Nucleus accumbens (tissue), 56 donors: ENCODE measurements around the gene PLEKHG3.
A peak's percentile ranks its signal among the peaks of the same experiment; 100 is the strongest.
"Not testable (repeated sequence)": the region's sequence is repeated elsewhere in the genome, so short reads cannot be mapped to it uniquely, and the experiment has no call there.

Experiments used
- DNase-seq, 56 donors: peaks; one replicate each; lab custom pipeline; 2025; lab: John Stamatoyannopoulos, UW

The PLEKHG3 gene

GRCh38 chr14:64685371-64686281, 18.6 kb upstream of the PLEKHG3 start:
- DNase-seq, result peak in 11 of 56 donors; percentile 7 to 34 (median 22)

DNA sequence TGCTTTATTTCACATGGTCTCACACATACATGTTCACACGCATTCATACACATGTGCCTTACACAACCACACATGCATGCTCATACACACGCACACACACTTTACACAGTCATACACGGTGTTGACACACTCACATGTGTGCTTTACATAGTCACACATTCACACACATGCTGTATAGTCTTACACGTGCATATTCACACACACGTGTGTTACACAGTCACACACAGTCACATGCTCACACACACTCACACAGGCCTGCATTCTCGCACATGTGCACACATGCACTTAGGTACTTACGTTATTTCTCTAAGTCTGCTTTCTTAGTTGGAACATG, 18.0 kb upstream of the PLEKHG3 start:
- no peak for DNase-seq

- DNase-seq, result no peak
These were observed 16.2 kb upstream of the PLEKHG3 start for GRCh38 chr14:64688031-64688430.

DNA sequence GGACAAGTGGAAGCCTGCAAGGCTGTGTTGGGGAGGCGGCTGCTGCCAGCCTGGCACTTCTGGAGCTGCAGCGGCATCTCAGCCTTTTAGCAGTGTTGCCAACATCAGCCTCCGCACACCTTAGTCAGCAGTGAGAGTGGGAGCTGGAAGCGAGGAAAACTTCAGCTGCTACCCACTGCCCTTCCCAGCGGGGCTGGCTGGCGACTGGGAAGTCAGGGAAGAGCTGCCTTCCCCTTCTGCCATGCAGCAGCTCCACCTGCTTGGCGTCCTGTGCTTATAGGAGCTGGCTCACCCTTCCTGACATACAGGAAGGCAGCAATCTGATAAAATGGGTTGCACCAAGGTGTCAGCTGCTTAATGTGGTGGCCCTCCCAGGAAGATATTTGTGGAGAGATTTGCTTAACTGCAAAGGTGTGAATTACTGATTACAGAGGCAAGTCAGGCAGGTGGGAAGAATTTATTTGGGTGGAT, 15.4 kb upstream of the PLEKHG3 start:
- DNase-seq, result peak in 20 of 56 donors; percentile 16 to 66 (median 42)

DNA sequence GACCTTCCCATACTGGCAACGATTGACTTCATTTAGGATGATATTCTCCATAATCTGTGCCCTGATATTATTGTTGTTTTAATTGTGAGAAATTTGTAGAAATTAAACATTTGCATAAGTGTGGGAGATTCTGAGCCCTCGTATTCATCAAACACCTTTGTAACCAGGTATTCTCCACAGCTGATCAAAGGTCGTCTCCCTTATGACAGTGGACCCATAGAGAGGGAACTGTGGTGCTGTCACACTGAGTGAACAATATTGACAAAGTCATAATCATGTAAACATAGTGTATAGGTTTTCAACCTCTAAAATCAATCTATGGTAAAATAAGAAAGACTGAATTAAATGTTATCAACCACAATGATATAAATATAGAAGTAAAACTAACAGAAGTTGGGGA, 14.9 kb upstream of the PLEKHG3 start:
- DNase-seq, result no peak

- DNase-seq, result not testable (repeated sequence)
These were observed 13.6 kb upstream of the PLEKHG3 start for GRCh38 chr14:64690607-64691006.

GRCh38 chr14:64691376-64691775, 12.8 kb upstream of the PLEKHG3 start:
- no peak for DNase-seq

GRCh38 chr14:64692189-64692985, 11.8 kb upstream of the PLEKHG3 start:
- DNase-seq, result no peak

- peak in 1 of 56 donors; percentile 9 for DNase-seq
These were observed 11.0 kb upstream of the PLEKHG3 start for GRCh38 chr14:64692986-64693809.

DNA sequence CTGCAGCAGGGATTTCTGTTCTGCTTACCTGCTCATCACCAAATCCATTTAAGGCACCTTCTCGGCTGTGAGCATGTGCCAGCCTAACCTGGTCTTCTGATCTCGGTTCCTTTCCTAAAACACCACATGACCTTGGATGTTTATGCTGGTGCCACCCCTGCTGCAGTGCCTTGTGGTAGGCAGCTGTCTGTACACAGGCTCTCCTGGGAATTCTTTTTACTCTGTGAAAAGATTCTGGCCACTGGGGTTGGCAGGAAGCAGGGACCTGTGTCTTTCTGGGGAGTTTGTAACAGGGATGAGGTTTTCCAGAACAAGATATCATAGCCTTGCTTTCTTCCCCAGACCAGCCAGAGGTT, 10.4 kb upstream of the PLEKHG3 start:
- DNase-seq, result no peak

- no peak for DNase-seq
These were observed 9.2 kb upstream of the PLEKHG3 start for GRCh38 chr14:64695071-64695470.

DNA sequence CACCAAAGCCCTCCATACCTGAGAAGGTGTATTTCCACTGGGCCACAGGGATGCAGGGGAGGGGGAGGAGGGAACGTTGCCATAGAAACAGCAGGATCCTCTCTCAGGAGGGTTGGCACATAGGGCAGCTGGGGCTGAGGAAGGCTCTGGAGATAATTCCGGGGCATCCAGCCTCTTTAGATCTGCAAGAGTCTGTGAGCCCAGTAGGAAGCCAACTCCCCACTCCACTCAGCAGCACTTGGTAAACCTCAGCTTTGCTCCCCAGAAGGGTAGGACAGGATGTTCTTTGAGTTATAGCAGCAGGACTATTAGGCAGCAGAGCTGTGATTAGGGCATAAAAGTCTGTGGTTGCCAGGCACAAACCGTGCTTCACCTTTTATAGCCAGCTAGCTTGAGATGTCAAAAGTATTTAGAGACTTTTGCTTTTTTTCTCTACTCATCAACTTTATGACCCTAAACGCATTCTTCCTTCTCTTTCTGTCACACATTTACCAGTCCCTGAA, 7.8 kb upstream of the PLEKHG3 start:
- DNase-seq, result no peak

- DNase-seq, result no peak
These were observed 5.3 kb upstream of the PLEKHG3 start for GRCh38 chr14:64698903-64699302.

DNA sequence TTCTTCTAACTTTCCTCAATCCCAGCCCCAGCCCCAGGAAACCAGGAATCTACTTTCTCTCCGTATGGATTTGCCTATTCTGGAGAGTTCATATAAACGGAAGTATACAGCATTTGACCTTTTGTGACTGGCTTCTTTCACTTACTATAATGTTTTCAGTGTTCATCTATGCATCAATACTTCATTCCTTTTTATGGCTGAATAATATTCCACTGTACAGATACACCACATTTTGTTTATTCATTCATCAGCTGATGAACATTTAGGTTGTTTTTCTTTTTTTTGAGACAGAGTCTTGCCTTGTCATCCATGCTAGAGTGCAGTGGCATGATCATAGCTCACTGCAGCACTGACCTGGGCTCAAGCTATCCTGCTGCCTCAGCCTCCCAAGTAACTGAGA, 3.9 kb upstream of the PLEKHG3 start:
- DNase-seq, result no peak

GRCh38 chr14:64700894-64701293, 3.3 kb upstream of the PLEKHG3 start:
- DNase-seq, result no peak

DNA sequence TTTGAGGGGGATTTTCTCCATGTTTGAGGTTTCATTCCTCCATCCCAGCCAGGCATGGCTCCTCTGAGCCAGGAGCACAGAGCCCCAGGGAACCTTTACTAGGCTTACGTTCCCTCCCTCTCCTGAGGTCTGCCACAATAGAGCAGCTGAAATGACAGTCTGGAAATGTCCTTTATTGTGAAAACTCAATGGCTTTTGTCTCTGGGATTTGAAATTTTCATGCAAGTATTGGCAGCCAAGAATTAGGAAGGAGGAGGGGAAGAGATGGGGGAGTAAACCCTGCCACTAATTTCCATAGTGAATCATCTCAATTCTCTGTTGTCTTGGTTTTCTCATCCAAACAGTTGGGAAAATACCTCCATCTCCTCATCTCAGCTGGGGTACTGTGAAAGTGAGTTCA, 2.6 kb upstream of the PLEKHG3 start:
- peak in 4 of 56 donors; percentile 14 to 53 (median 19) for DNase-seq

DNA sequence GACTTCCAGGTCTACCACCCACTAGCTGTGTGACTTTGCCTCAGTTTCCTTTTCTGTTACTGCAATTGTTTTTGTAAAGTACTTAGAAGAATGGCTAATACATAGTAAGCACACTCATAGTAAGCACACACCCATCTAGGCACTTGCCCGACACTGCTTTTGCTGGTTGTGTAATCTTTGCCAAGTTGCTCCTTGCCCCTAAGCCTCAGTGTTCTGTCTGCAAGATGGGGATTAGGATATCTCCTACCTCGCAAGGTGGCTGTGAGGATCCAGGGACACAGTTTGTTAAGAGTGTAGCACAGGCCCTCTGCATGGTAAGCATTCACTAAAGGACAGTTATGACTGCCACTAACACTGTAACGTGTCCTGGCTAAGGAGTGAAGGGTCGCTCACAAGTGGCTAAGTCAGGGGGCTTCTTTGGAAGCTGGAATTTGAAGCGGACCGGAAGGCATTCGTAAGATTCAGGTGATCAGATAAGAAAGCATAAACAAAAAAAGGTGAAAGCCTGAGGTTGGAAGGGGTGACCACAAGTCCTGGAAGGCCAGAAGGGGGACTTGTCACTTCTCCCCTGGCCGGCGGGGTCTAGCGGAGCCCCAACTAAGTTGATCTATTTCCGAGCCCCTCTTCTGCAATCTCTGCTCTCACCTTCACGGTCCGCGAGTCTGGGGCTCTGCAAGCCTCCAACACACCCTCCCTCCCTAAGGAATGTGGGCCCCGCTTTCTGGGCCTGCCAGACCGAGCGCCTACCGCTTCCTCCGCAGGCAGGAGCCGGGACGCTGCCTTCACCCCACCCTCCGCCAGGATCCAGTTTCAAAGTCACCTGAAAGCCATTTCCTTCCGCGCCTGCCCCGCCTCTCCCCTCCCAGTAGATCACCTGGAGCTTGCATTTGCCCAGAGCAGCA, 1.5 kb upstream of the PLEKHG3 start:
- peak in 1 of 56 donors; percentile 20 for DNase-seq

- DNase-seq, result peak in 3 of 56 donors; percentile 76 to 82 (median 81)
These were observed 655 bp upstream of the PLEKHG3 start for GRCh38 chr14:64703395-64704142.
